Neutrophil (primary cell): Measurements from ENCODE around the gene RBM24.

Experiments used
- H3K27ac ChIP-seq: fragments of 200-600 bp; sonication (generic); 2 replicates; pipeline ENCODE4 v1.5.1; 2016; ENCODE audit warnings: mild to moderate bottlenecking, moderate library complexity
- H3K27me3 ChIP-seq: fragments of 200-600 bp; sonication (generic); 2 replicates; pipeline ENCODE4 v1.6.0; 2016; ENCODE audit warnings: mild to moderate bottlenecking
- H3K36me3 ChIP-seq: fragments of 200-600 bp; sonication (generic); 2 replicates; pipeline ENCODE4 v1.5.1; 2017
- H3K4me1 ChIP-seq, 2 experiments: fragments of 200-600 bp in 1 of 2; sonication (generic) in 1 of 2; 1 replicate in 1 of 2; 2 replicates in 1 of 2; pipeline versions ENCODE4 v1.5.1 to v1.6.1; 2013 to 2016; ENCODE audit warnings: low read depth in 1 of 2, low read length in 1 of 2, mild to moderate bottlenecking in 1 of 2, moderate library complexity in 1 of 2; ENCODE audit not compliant: control insufficient read depth in 1 of 2, insufficient read depth in 1 of 2
- H3K4me3 ChIP-seq, 2 experiments: fragments of 200-600 bp in 1 of 2; sonication (generic) in 1 of 2; 1 replicate in 1 of 2; 2 replicates in 1 of 2; pipeline ENCODE4 v1.5.1; 2013 to 2016; ENCODE audit warnings: low read depth in 1 of 2, low read length in 1 of 2, mild to moderate bottlenecking in 1 of 2, moderate library complexity in 1 of 2
- H3K9me3 ChIP-seq: fragments of 200-600 bp; sonication (generic); 2 replicates; pipeline ENCODE4 v1.5.1; 2016
- TF ChIP-seq, protein P1 (sequence below): fragments of 200-600 bp; sonication (generic); IDR thresholded peaks from 2 replicates; pipeline ENCODE4 v1.5.1; 2016; ENCODE audit warnings: antibody characterized with exemption

Gene RBM24

DNA sequence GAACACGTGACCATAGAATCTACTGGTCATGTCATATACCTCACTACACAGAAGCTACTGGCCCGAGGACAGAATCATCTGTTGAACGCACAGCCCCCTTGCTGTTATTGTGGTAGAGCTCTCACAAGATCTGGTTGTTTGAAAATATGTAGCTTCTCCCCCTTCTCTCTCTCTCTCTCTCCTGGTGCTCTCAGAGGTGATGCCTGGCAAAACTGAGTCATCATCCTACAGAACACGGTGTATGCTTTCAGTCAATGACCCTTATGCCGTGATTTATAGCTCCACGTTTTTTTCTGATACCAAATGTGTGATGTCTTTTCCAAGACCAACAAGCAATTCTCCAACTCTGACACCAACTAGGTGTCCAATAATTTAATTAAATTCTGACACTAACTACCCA lies 13.0 kb upstream of the RBM24 start:
- Histone ChIP-seq H3K9me3 (no peaks in the 10 kb centered on the region), H3K4me3 (no peak overlapping the region), H3K36me3 (no peaks in the 10 kb centered on the region), H3K27me3 (peaks cover 5% of the 10 kb centered on the region), H3K27ac (no peak overlapping the region), H3K4me1 (no peaks in the 10 kb centered on the region)
- TF ChIP-seq, protein P1, sequence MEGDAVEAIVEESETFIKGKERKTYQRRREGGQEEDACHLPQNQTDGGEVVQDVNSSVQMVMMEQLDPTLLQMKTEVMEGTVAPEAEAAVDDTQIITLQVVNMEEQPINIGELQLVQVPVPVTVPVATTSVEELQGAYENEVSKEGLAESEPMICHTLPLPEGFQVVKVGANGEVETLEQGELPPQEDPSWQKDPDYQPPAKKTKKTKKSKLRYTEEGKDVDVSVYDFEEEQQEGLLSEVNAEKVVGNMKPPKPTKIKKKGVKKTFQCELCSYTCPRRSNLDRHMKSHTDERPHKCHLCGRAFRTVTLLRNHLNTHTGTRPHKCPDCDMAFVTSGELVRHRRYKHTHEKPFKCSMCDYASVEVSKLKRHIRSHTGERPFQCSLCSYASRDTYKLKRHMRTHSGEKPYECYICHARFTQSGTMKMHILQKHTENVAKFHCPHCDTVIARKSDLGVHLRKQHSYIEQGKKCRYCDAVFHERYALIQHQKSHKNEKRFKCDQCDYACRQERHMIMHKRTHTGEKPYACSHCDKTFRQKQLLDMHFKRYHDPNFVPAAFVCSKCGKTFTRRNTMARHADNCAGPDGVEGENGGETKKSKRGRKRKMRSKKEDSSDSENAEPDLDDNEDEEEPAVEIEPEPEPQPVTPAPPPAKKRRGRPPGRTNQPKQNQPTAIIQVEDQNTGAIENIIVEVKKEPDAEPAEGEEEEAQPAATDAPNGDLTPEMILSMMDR: no peak

DNA sequence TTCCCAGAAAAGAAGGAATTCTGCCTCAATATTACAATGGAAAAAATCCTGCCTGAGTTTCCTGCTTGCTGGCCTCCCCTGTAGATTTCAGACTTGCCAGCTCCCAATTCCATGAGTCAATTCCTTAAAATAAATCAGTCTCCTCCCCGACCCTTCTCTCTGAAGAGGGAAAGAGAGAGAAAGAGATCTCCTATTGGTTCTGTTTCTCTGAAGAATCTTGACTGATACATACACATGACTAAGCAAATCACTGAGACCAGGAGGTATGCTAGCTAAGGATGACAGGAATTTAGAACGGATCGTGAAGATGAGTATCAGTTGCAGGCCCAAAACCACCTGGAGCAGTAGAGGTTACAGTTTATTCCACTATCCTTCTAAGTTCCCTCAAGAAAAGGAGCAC lies 11.3 kb upstream of the RBM24 start:
- TF ChIP-seq, protein P1: no peak
- no peaks in the 10 kb centered on the region for H3K36me3 ChIP-seq
- H3K9me3 ChIP-seq: no peaks in the 10 kb centered on the region
- no peaks in the 10 kb centered on the region for H3K4me1 ChIP-seq
- no peak overlapping the region for H3K4me3 ChIP-seq
- H3K27me3 ChIP-seq: peaks cover 10% of the 10 kb centered on the region
- H3K27ac ChIP-seq: no peak overlapping the region

- no peaks in the 10 kb centered on the region for H3K36me3 ChIP-seq
- peaks cover 23% of the 10 kb centered on the region for H3K27me3 ChIP-seq
- H3K4me3 ChIP-seq: no peak overlapping the region
- TF ChIP-seq, protein P1: no peak
- no peaks in the 10 kb centered on the region for H3K4me1 ChIP-seq
- no peak overlapping the region for H3K27ac ChIP-seq
- H3K9me3 ChIP-seq: no peaks in the 10 kb centered on the region
Measured at GRCh38 chr6:17271628-17272027, 9.5 kb upstream of the RBM24 start.

DNA sequence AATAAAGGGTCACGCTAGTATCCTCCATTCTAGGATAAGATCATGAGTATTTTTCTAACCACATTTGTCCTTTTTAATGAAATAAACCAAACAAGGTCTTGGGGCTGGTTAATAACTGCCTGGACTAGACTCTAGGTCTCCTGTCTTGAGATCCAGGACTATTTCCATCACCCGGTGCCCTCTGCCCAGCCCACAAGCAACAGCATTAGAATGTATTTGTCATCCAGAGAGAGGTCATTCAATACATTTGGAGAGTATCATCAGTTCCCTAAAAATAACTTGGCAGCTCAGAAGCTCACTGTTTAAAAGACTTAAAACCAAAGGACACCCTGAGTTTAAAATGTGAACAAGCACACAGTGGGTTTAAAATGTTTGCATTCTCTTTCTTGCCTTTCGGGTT lies 4.4 kb upstream of the RBM24 start:
- H3K4me1 ChIP-seq: peaks cover 4 to 13% of the 10 kb centered on the region in 2 experiments
- H3K27me3 ChIP-seq: peaks cover 69% of the 10 kb centered on the region
- no peak overlapping the region for H3K27ac ChIP-seq
- no peak overlapping the region for H3K4me3 ChIP-seq
- H3K36me3 ChIP-seq: no peaks in the 10 kb centered on the region
- TF ChIP-seq, protein P1: no peak
- no peaks in the 10 kb centered on the region for H3K9me3 ChIP-seq

GRCh38 chr6:17277256-17277655 lies 3.9 kb upstream of the RBM24 start:
- H3K36me3 ChIP-seq: no peaks in the 10 kb centered on the region
- no peak overlapping the region for H3K4me3 ChIP-seq
- TF ChIP-seq, protein P1: no peak
- peaks cover 74% of the 10 kb centered on the region for H3K27me3 ChIP-seq
- H3K4me1 ChIP-seq: peaks cover 6 to 18% of the 10 kb centered on the region in 2 experiments
- H3K9me3 ChIP-seq: no peaks in the 10 kb centered on the region
- H3K27ac ChIP-seq: no peak overlapping the region
